ENCODE measurements around the gene MPV17. TPM values are rescaled to one million over a fixed set of nuclear protein-coding genes. Genes with fewer than 3 reads are reported as not detected.

Gene MPV17
- polyA plus RNA-seq, 2 of the 4 experiments (the other 2 are of a cell fraction) = 67.7 to 130 TPM

GRCh38 chr2:27298391-27299080 lies 24.4 kb downstream of the MPV17 start:
- FAIRE-seq (no peak), DNase-seq (ENCODE audit: low read depth in 1 of 2, low spot score in 1 of 2) (no peak), ATAC-seq (peak; percentile 43 to 46; a peak in 5 of 6 replicates)
- Histone ChIP-seq H3K9me3 (no peaks in the 10 kb centered on the region), H3K4me2 (no peak overlapping the region), H3K27ac (no peak overlapping the region; a peak in 1 of 6 replicates), H3K4me1 (peaks cover 17% of the 10 kb centered on the region), H3K4me3 (no peak overlapping the region)
- 80% methylated on average over 18 of the region's 18 CpGs for WGBS (ENCODE audit: missing lambda C conversion rate)
- ChIA-PET CTCF (interaction anchor here (0.6 to 20.5 kb wide), 12 partner anchors 8 to 225 kb away, joined by 3 to 394 read pairs (median 6); partner anchors contain the start of genes DNAJC5G, MPV17, SLC30A3 and TRIM54), POLR2A (no interaction called here)
- TF ChIP-seq HOXB5 (CRISPR knock-in tag; IDR thresholded peaks at IDR 0.05) (no peak), ZSCAN20 (CRISPR knock-in tag; IDR thresholded peaks at IDR 0.05) (no peak), ELK1 (IDR thresholded peaks at IDR 0.05; ENCODE audit: low read depth, low read length) (no peak), REST (IDR thresholded peaks at IDR 0.05) (no peak), CBX2 (IDR thresholded peaks at IDR 0.05; ENCODE audit: borderline replicate concordance, low read depth) (no peak), ATOH8 (CRISPR knock-in tag; IDR thresholded peaks at IDR 0.05; ENCODE audit: low read depth) (no peak), NFE2L2 (conservative IDR thresholded peaks at IDR 0.05; ENCODE audit: low read length) (no peak), HOXA7 (CRISPR knock-in tag; IDR thresholded peaks at IDR 0.05) (no peak), PHF8 (IDR thresholded peaks at IDR 0.05; ENCODE audit: borderline replicate concordance, low read depth) (no peak), NR3C1 (IDR thresholded peaks at IDR 0.05) (no peak), SMC3 (IDR thresholded peaks at IDR 0.05) (no peak), CEBPB (IDR thresholded peaks at IDR 0.05) (no peak), GATA3 (IDR thresholded peaks at IDR 0.05; ENCODE audit: borderline replicate concordance) (no peak), HMGXB4 (CRISPR knock-in tag; IDR thresholded peaks at IDR 0.05; ENCODE audit: borderline replicate concordance) (no peak), PBX3 (IDR thresholded peaks at IDR 0.05) (no peak), SREBF2 (IDR thresholded peaks at IDR 0.05) (no peak)

- DNase-seq (ENCODE audit: low read depth in 1 of 2, low spot score in 1 of 2) (no peak), ATAC-seq (no peak), FAIRE-seq (no peak)
- peaks cover 27% of the 10 kb centered on the region for H3K4me1 ChIP-seq
- no peak overlapping the region for H3K27ac ChIP-seq
- no peak for TF ChIP-seq ZSCAN20 (CRISPR knock-in tag; IDR thresholded peaks at IDR 0.05)
- peak; percentile 53; the same call in 1 of the 2 replicates for TF ChIP-seq USF2 (IDR thresholded peaks at IDR 0.05)
- 80% methylated on average over 3 of the region's 3 CpGs for WGBS (ENCODE audit: missing lambda C conversion rate)
- no peak overlapping the region for H3K4me2 ChIP-seq
- POLR2A ChIA-PET = no interaction called here
- H3K4me3 ChIP-seq = no peak overlapping the region
- H3K9me3 ChIP-seq = no peaks in the 10 kb centered on the region
- CTCF ChIA-PET = interaction anchor here (1.3 to 20.5 kb wide), 6 partner anchors 16 to 199 kb away, joined by 3 to 394 read pairs (median 82); partner anchors contain the start of genes DNAJC5G, SLC30A3 and TRIM54
These were observed 25.7 kb downstream of the MPV17 start for GRCh38 chr2:27297195-27297594.
